Measurements from ENCODE around the gene TTLL10.
"Not testable (repeated sequence)": the region's sequence is repeated elsewhere in the genome, so short reads cannot be mapped to it uniquely, and the experiment has no call there.

Gene TTLL10

GRCh38 chr1:1141911-1142250 lies 31.8 kb upstream of the TTLL10 start:
- no peak for DNase-seq

- DNase-seq, result not testable (repeated sequence)
Measured at GRCh38 chr1:1142352-1142751, 31.3 kb upstream of the TTLL10 start.

GRCh38 chr1:1142844-1143243 lies 30.8 kb upstream of the TTLL10 start:
- DNase-seq, result no peak

- DNase-seq, result no peak
Measured at GRCh38 chr1:1143636-1144035, 30.0 kb upstream of the TTLL10 start.

- peak; percentile 96 for DNase-seq
Measured at GRCh38 chr1:1144122-1144842, 29.4 kb upstream of the TTLL10 start.

- DNase-seq, result no peak
Measured at GRCh38 chr1:1144843-1145546, 28.7 kb upstream of the TTLL10 start.

- no peak for DNase-seq
Measured at GRCh38 chr1:1145547-1145914, 28.1 kb upstream of the TTLL10 start.

GRCh38 chr1:1146026-1146425 lies 27.7 kb upstream of the TTLL10 start:
- no peak for DNase-seq

GRCh38 chr1:1146596-1146995 lies 27.1 kb upstream of the TTLL10 start:
- DNase-seq, result no peak

GRCh38 chr1:1148061-1148460 lies 25.6 kb upstream of the TTLL10 start:
- DNase-seq, result no peak

- DNase-seq, result no peak
Measured at GRCh38 chr1:1148569-1148968, 25.1 kb upstream of the TTLL10 start.

GRCh38 chr1:1149416-1149815 lies 24.3 kb upstream of the TTLL10 start:
- no peak for DNase-seq

GRCh38 chr1:1150100-1150499 lies 23.6 kb upstream of the TTLL10 start:
- DNase-seq, result no peak

- no peak for DNase-seq
Measured at GRCh38 chr1:1151306-1151705, 22.4 kb upstream of the TTLL10 start.

GRCh38 chr1:1152431-1152830 lies 21.2 kb upstream of the TTLL10 start:
- not testable (repeated sequence) for DNase-seq

GRCh38 chr1:1153215-1153614 lies 20.5 kb upstream of the TTLL10 start:
- not testable (repeated sequence) for DNase-seq

GRCh38 chr1:1153874-1154273 lies 19.8 kb upstream of the TTLL10 start:
- no peak for DNase-seq

GRCh38 chr1:1155258-1155657 lies 18.4 kb upstream of the TTLL10 start:
- DNase-seq, result no peak

- DNase-seq, result no peak
Measured at GRCh38 chr1:1156140-1157032, 17.3 kb upstream of the TTLL10 start.

- no peak for DNase-seq
Measured at GRCh38 chr1:1157033-1157365, 16.7 kb upstream of the TTLL10 start.

GRCh38 chr1:1157426-1157913 lies 16.2 kb upstream of the TTLL10 start:
- DNase-seq, result peak; percentile 83

GRCh38 chr1:1157914-1158710 lies 15.6 kb upstream of the TTLL10 start:
- DNase-seq, result no peak

Data from NCI-H1436 (cell line).